Measurements from ENCODE around the gene EMX1.
"Not testable (repeated sequence)": the region's sequence is repeated elsewhere in the genome, so short reads cannot be mapped to it uniquely, and the experiment has no call there.

Gene EMX1

GRCh38 chr2:72901426-72901825, 15.9 kb upstream of the EMX1 start:
- DNase-seq: no peak

GRCh38 chr2:72907369-72907768, 9.9 kb upstream of the EMX1 start:
- DNase-seq: not testable (repeated sequence)

- DNase-seq: no peak
Measured at GRCh38 chr2:72908741-72909140, 8.6 kb upstream of the EMX1 start.

GRCh38 chr2:72911256-72911655, 6.1 kb upstream of the EMX1 start:
- DNase-seq: no peak

GRCh38 chr2:72913486-72914205, 3.7 kb upstream of the EMX1 start:
- DNase-seq: no peak

- no peak for DNase-seq
Measured at GRCh38 chr2:72914206-72914559, 3.1 kb upstream of the EMX1 start.

GRCh38 chr2:72914589-72915319, 2.6 kb upstream of the EMX1 start:
- DNase-seq: no peak

GRCh38 chr2:72915320-72915906, 1.9 kb upstream of the EMX1 start:
- no peak for DNase-seq

GRCh38 chr2:72915907-72916742, 1.2 kb upstream of the EMX1 start:
- peak; percentile 80 for DNase-seq

GRCh38 chr2:72916743-72917137, 579 bp upstream of the EMX1 start:
- no peak for DNase-seq

- peak; percentile 30 for DNase-seq
Measured at GRCh38 chr2:72917877-72918553, 696 bp downstream of the EMX1 start.

- DNase-seq: no peak
Measured at GRCh38 chr2:72919414-72920317, 2.3 kb downstream of the EMX1 start.

GRCh38 chr2:72920318-72921087, 3.2 kb downstream of the EMX1 start:
- DNase-seq: no peak

GRCh38 chr2:72921088-72921851, 4.0 kb downstream of the EMX1 start:
- DNase-seq: no peak

GRCh38 chr2:72921853-72922252, 4.5 kb downstream of the EMX1 start:
- DNase-seq: no peak

- DNase-seq: no peak
Measured at GRCh38 chr2:72923833-72924352, 6.6 kb downstream of the EMX1 start.

GRCh38 chr2:72924353-72925240, 7.3 kb downstream of the EMX1 start:
- DNase-seq: no peak

GRCh38 chr2:72925328-72925943, 8.1 kb downstream of the EMX1 start:
- DNase-seq: no peak
